IMR-90 (cell line): ENCODE measurements around the gene KIRREL2. TPM values are rescaled to one million over a fixed set of nuclear protein-coding genes. Genes with fewer than 3 reads are reported as not detected.

Source experiments
- ATAC-seq: fragments of 200-7000 bp; cut with Tn5 transposase; 2 replicates; pipeline ENCODE4 v1.9.1; 2020; ENCODE audit warnings: low read depth, mild to moderate bottlenecking, moderate library complexity
- BruUV-seq: library from RNA; stranded (reverse); fragments of 400-500 nt; replicated peaks from 2 replicates; lab custom pipeline; 2021; lab: Mats Ljungman, UMichigan
- CTCF ChIA-PET: fragments of 300-600 bp; formaldehyde crosslinking; extraction: SDS; loops from one replicate; lab custom pipeline; 2021; ENCODE audit warnings: antibody characterized with exemption; lab: Yijun Ruan, JAX
- POLR2A ChIA-PET: fragments of 300-600 bp; sonication (Branson Sonifier 250); formaldehyde crosslinking; loops from one replicate; lab custom pipeline; 2022; ENCODE audit warnings: antibody characterized with exemption; ENCODE audit not compliant: unreplicated experiment; lab: Charles Lee
- DNase-seq: peaks from one replicate; pipeline ENCODE4 v3.0.0; 2013
- H2AFZ ChIP-seq: replicated peaks from 2 replicates; pipeline ENCODE3; 2013; ENCODE audit warnings: low read length, mild to moderate bottlenecking; ENCODE audit not compliant: poor library complexity
- H2AK5ac ChIP-seq: 2 replicates; pipeline ENCODE4 v1.6.1; 2013; ENCODE audit warnings: low read depth, low read length, inconsistent platforms
- H2AK9ac ChIP-seq: replicated peaks from 2 replicates; pipeline ENCODE3; 2013; ENCODE audit warnings: mild to moderate bottlenecking, low read depth, low read length, moderate library complexity; ENCODE audit not compliant: poor library complexity
- H2BK120ac ChIP-seq: 2 replicates; pipeline ENCODE4 v1.6.1; 2013; ENCODE audit warnings: low read depth, low read length, inconsistent platforms
- H2BK15ac ChIP-seq: 3 replicates; pipeline ENCODE4 v1.6.1; 2013; ENCODE audit warnings: low read depth, low read length, inconsistent platforms
- H2BK20ac ChIP-seq: 2 replicates; pipeline ENCODE4 v1.6.1; 2013; ENCODE audit warnings: low read depth, mild to moderate bottlenecking, inconsistent platforms, low read length, moderate library complexity
- H2BK5ac ChIP-seq: 2 replicates; pipeline ENCODE4 v1.6.1; 2013; ENCODE audit warnings: mild to moderate bottlenecking, low read depth, low read length, inconsistent platforms; ENCODE audit not compliant: poor library complexity, severe bottlenecking
- H3K14ac ChIP-seq: replicated peaks from 2 replicates; pipeline ENCODE4 v1.6.1; 2013; ENCODE audit warnings: low read depth, low read length, inconsistent platforms
- H3K18ac ChIP-seq: 2 replicates; pipeline ENCODE4 v1.6.1; 2013; ENCODE audit warnings: low read depth, low read length, control low read depth
- H3K23ac ChIP-seq: 2 replicates; pipeline ENCODE4 v1.6.1; 2013; ENCODE audit warnings: low read depth, low read length, inconsistent platforms
- H3K27ac ChIP-seq: 2 replicates; pipeline ENCODE4 v1.5.1; 2013; ENCODE audit warnings: mild to moderate bottlenecking, control low read depth, low read length; ENCODE audit not compliant: insufficient read depth
- H3K27me3 ChIP-seq: 2 replicates; pipeline ENCODE4 v1.6.1; 2013; ENCODE audit warnings: low read length; ENCODE audit not compliant: control insufficient read depth, insufficient read depth
- H3K36me3 ChIP-seq: 2 replicates; pipeline ENCODE4 v1.6.1; 2013; ENCODE audit warnings: low read length, mixed read lengths; ENCODE audit not compliant: control insufficient read depth, insufficient read depth
- H3K4ac ChIP-seq: 2 replicates; pipeline ENCODE4 v1.6.1; 2013; ENCODE audit warnings: low read depth, low read length, inconsistent platforms
- H3K4me1 ChIP-seq: 2 replicates; pipeline ENCODE4 v1.6.1; 2013; ENCODE audit warnings: low read length, mixed read lengths; ENCODE audit not compliant: control insufficient read depth, insufficient read depth
- H3K4me2 ChIP-seq: 2 replicates; pipeline ENCODE4 v1.6.1; 2013; ENCODE audit warnings: low read depth, mild to moderate bottlenecking, control low read depth, low read length, moderate library complexity
- H3K4me3 ChIP-seq: 2 replicates; pipeline ENCODE4 v1.5.1; 2013; ENCODE audit warnings: low read depth, mild to moderate bottlenecking, control low read depth, low read length, moderate library complexity; ENCODE audit not compliant: insufficient read depth
- H3K56ac ChIP-seq: 2 replicates; pipeline ENCODE4 v1.6.1; 2013; ENCODE audit warnings: low read length, inconsistent platforms; ENCODE audit not compliant: insufficient read depth; ENCODE audit errors: extremely low read depth
- H3K79me1 ChIP-seq, 2 experiments: 2 replicates each; pipeline ENCODE4 v1.6.1; 2013; ENCODE audit warnings: low read length in 2 of 2, inconsistent platforms in 1 of 2, low read depth in 1 of 2
- H3K9ac ChIP-seq: 2 replicates; pipeline ENCODE4 v1.6.1; 2013; ENCODE audit warnings: low read depth, low read length, control low read depth
- H3K9me1 ChIP-seq: 2 replicates; pipeline ENCODE4 v1.6.1; 2013; ENCODE audit warnings: low read length, inconsistent platforms; ENCODE audit not compliant: insufficient read depth
- H3K9me3 ChIP-seq: 2 replicates; pipeline ENCODE4 v1.6.1; 2013; ENCODE audit warnings: low read length; ENCODE audit not compliant: control insufficient read depth, insufficient read depth
- H4K20me1 ChIP-seq: 2 replicates; pipeline ENCODE4 v1.6.1; 2013; ENCODE audit warnings: low read length, inconsistent platforms; ENCODE audit not compliant: insufficient read depth
- H4K5ac ChIP-seq: 2 replicates; pipeline ENCODE4 v1.6.1; 2013; ENCODE audit warnings: mild to moderate bottlenecking, low read depth, low read length, control low read depth
- H4K8ac ChIP-seq, 2 experiments: 2 replicates each; pipeline ENCODE4 v1.6.1; 2013; ENCODE audit warnings: low read depth in 2 of 2, low read length in 2 of 2, control low read depth in 1 of 2, inconsistent platforms in 1 of 2
- H4K91ac ChIP-seq: 2 replicates; pipeline ENCODE4 v1.6.1; 2013; ENCODE audit warnings: low read depth, low read length, inconsistent platforms; ENCODE audit not compliant: insufficient read depth
- CEBPB ChIP-seq: IDR thresholded peaks from 2 replicates; pipeline ENCODE4 v1.6.1; 2012; ENCODE audit warnings: low read depth, low read length, improper control_type of control experiment
- CHD1 ChIP-seq: IDR thresholded peaks from 2 replicates; pipeline ENCODE4 v1.6.1; 2012; ENCODE audit warnings: low read depth, low read length, improper control_type of control experiment
- FOS ChIP-seq: fragments of 150-350 bp; IDR thresholded peaks from 2 replicates; pipeline ENCODE4 v1.6.1; 2016; ENCODE audit warnings: low read depth, low read length
- RAD21 ChIP-seq: IDR thresholded peaks from 2 replicates; pipeline ENCODE4 v1.6.1; 2012; ENCODE audit warnings: low read length, improper control_type of control experiment
- WGBS, 2 experiments: methylation state at CpG; one replicate each; pipeline versions ENCODE4 v1.1.5 to v1.1.7; 2013; ENCODE audit warnings: missing lambda C conversion rate in 2 of 2; ENCODE audit not compliant: insufficient read length in 1 of 2; ENCODE audit errors: extremely low coverage in 2 of 2; 5-methylcytosine and 5-hydroxymethylcytosine counted together
- dilution Hi-C: fragments of 300-500 bp; cut with HindIII; formaldehyde crosslinking; loops from one replicate; pipeline ENCODE4 v1.14.3; 2018; ENCODE audit warnings: low sequenced_read_pairs; ENCODE audit not compliant: unreplicated experiment
- in situ Hi-C: fragments of 300-500 bp; cut with MboI; formaldehyde crosslinking; loops from 3 replicates; pipeline ENCODE4 v1.14.3; 2019; ENCODE audit warnings: low sequenced_read_pairs, inconsistent platforms, mixed read lengths
- intact Hi-C: fragments of 100-400 bp; cut with micrococcal nuclease; formaldehyde crosslinking; loops from 2 replicates; pipeline ENCODE4 v1.10.0; 2022
- polyA plus RNA-seq, 3 experiments: library from polyadenylated mRNA; depleted of rRNA; stranded (reverse); fragments of >200 nt; gene quantifications; 2 replicates each; pipeline ENCODE4 v1.2.3, GENCODE V29; 2012; ENCODE audit warnings: low replicate concordance in 1 of 3
- total RNA-seq: library from RNA; depleted of rRNA; stranded (reverse); fragments of >200 nt; gene quantifications from 2 replicates; pipeline ENCODE4 v1.2.3, GENCODE V29; 2012

Gene KIRREL2
- total and polyA plus RNA-seq, 2 of the 4 experiments (the other 2 are of a cell fraction), result not detected

GRCh38 chr19:35897706-35898451 lies 41.2 kb downstream of the KIRREL2 start:
- Histone ChIP-seq H2AK5ac (peak overlapping the region; percentile 35; the same call in 1 of the 2 replicates), H4K5ac (peak overlapping the region; percentile 77; the same call in 1 of the 2 replicates), H2BK20ac (no peak overlapping the region), H3K18ac (no peak overlapping the region), H3K27ac (no peak overlapping the region), H3K4ac (peak overlapping the region; percentile 79), H4K91ac (0 out of 2 replicates have a peak overlapping the region, but pooled peaks have one; percentile 61), H4K20me1 (no peaks in the 10 kb centered on the region), H2BK5ac (no peak overlapping the region), H3K9ac (no peak overlapping the region; the same call in 1 of the 2 replicates), H2BK15ac (no peak overlapping the region), H3K23ac (peak overlapping the region; percentile 19), H2BK120ac (no peak overlapping the region), H3K56ac (no peak overlapping the region), H3K27me3 (no peaks in the 10 kb centered on the region), H3K4me1 (peaks cover 18% of the 10 kb centered on the region), H3K36me3 (peaks cover 18% of the 10 kb centered on the region), H4K8ac (peak overlapping the region; percentile 44 to 99; a peak in 2 of 4 replicates), H3K14ac (no peak overlapping the region), H3K4me3 (peak overlapping the region; percentile 79; the same call in 1 of the 2 replicates), H3K9me1 (peaks cover 13% of the 10 kb centered on the region), H3K79me1 (peaks cover 14 to 40% of the 10 kb centered on the region in 2 experiments; a peak in 3 of 4 replicates), H3K9me3 (no peaks in the 10 kb centered on the region), H2AFZ (no peak overlapping the region), H3K4me2 (peak overlapping the region; percentile 95), H2AK9ac (peak overlapping the region; percentile 98)
- ChIA-PET CTCF (no interaction called here), POLR2A (interaction anchor here (0.6 kb wide), 1 partner anchor 14 kb away, joined by 3 read pairs; no protein-coding TSS in a partner anchor)
- no peak for ATAC-seq
- DNase-seq, result no peak
- dilution Hi-C loops (no loop called here), intact Hi-C loops (no loop called here), in situ Hi-C loops (no loop called here)
- TF ChIP-seq CHD1 (no peak), FOS (no peak), CEBPB (no peak), RAD21 (no peak)
- BruUV-seq, result no TSS peak
- 92% methylated on average over 8 of the region's 13 CpGs; no CpG with 5 or more reads in 1 of the 2 experiments for WGBS, 2 experiments
